Measurements from ENCODE around the gene FIBCD1.

DNA sequence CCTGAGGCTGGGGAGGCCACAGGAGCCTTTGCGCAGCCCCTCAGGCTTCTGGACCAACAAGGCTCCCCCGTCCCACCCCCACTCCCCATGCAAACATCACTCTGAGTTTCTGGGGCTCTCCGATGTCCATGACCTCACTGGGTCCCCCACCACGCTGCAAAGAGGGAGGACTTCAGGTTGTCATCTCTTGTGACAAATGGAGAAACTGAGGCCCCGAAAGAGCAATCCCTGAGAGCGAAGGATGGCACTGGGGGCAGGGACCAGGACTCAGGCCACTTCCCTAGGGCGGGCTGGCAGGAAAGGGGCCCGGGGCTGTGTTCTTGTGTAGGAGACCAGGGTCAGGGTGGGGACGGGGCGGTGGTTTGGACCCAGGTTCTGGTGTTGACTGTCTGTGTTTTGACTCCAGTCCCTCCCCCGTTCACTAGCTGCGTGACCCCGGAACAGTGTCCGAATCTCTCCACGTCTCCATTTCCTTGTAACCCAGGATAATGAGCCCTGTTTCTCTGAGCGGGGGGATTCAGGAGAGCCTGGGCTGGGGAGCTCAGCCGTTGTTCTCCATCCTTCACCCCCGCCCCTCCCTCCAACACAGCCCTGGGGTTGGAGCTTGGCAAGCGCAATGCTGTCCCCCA, 13.9 kb downstream of the FIBCD1 start:
- TF ChIP-seq, protein P1, sequence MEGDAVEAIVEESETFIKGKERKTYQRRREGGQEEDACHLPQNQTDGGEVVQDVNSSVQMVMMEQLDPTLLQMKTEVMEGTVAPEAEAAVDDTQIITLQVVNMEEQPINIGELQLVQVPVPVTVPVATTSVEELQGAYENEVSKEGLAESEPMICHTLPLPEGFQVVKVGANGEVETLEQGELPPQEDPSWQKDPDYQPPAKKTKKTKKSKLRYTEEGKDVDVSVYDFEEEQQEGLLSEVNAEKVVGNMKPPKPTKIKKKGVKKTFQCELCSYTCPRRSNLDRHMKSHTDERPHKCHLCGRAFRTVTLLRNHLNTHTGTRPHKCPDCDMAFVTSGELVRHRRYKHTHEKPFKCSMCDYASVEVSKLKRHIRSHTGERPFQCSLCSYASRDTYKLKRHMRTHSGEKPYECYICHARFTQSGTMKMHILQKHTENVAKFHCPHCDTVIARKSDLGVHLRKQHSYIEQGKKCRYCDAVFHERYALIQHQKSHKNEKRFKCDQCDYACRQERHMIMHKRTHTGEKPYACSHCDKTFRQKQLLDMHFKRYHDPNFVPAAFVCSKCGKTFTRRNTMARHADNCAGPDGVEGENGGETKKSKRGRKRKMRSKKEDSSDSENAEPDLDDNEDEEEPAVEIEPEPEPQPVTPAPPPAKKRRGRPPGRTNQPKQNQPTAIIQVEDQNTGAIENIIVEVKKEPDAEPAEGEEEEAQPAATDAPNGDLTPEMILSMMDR (IDR thresholded peaks at IDR 0.05; ENCODE audit: low read length), result no peak
- TF ChIP-seq EZH2 (IDR thresholded peaks at IDR 0.05; ENCODE audit: borderline replicate concordance, low read length), result no peak
